Measurements from ENCODE around the gene TAF4.

The TAF4 gene

DNA sequence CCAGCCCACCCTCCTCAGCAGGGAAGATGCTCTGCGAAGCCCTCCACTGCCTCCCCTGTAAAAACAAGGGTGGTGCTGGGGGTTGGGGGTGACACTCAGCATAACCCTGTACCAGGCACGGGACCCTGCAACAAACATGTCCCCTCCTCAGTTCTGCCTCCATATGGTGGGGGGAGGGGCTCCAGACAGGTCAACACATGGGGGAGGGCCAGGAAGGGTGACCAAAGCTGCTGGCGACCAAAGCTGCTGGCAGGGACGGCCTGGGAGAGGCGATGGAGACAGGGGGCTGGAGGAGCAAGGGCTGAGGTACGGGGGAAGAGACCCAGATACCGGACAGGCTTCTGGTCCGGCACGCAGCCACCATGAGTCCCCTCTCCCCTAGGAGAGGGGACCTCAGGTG, 123.2 kb downstream of the TAF4 start:
- H3K4me3 ChIP-seq (ENCODE audit: low read depth, low read length) = no peak overlapping the region
- TF ChIP-seq, protein P1, sequence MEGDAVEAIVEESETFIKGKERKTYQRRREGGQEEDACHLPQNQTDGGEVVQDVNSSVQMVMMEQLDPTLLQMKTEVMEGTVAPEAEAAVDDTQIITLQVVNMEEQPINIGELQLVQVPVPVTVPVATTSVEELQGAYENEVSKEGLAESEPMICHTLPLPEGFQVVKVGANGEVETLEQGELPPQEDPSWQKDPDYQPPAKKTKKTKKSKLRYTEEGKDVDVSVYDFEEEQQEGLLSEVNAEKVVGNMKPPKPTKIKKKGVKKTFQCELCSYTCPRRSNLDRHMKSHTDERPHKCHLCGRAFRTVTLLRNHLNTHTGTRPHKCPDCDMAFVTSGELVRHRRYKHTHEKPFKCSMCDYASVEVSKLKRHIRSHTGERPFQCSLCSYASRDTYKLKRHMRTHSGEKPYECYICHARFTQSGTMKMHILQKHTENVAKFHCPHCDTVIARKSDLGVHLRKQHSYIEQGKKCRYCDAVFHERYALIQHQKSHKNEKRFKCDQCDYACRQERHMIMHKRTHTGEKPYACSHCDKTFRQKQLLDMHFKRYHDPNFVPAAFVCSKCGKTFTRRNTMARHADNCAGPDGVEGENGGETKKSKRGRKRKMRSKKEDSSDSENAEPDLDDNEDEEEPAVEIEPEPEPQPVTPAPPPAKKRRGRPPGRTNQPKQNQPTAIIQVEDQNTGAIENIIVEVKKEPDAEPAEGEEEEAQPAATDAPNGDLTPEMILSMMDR (IDR thresholded peaks at IDR 0.05; ENCODE audit: insufficient read depth, low read length, missing control alignments) = no peak
- DNase-seq (ENCODE audit: low read depth, low spot score) = no peak
- ChIA-PET POLR2A (no interaction called here), CTCF (no interaction called here)

DNA sequence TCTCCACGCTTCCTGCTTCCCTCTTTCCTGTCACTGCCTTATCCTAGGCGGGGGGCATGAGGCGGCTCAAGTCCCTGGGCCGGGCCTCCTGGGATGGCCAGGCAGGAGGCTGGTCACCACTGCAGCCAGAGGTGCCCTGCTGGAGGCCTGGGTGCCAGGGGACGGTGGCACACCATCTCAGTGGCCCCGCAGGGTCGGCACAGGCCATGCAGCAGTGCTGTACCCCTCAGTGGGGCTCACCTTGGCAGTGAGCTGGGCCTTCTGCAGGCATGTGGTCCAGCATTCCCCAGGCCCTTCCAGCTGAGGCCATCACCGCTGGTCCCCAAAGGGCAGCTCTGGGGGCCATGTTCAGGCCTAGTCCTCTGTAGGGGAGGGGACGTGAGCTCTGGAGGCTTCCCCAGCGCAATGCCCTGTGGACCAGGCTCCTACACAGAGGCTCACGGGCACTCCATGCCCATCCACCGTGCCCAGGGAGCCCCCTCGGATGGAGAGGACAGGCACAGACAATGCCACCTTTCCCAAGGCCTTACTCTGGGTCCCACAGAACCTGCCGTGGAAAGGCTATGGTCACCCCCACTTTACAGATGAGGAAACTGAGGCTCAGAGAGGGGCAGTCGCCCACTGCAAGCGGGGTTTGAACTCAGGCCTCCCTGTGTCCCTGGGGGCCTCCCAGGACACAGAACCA, 123.8 kb downstream of the TAF4 start:
- TF ChIP-seq, protein P1 (IDR thresholded peaks at IDR 0.05; ENCODE audit: insufficient read depth, low read length, missing control alignments) = no peak
- POLR2A ChIA-PET = no interaction called here
- CTCF ChIA-PET = no interaction called here
- no peak overlapping the region for H3K4me3 ChIP-seq (ENCODE audit: low read depth, low read length)
- DNase-seq (ENCODE audit: low read depth, low spot score) = no peak

DNA sequence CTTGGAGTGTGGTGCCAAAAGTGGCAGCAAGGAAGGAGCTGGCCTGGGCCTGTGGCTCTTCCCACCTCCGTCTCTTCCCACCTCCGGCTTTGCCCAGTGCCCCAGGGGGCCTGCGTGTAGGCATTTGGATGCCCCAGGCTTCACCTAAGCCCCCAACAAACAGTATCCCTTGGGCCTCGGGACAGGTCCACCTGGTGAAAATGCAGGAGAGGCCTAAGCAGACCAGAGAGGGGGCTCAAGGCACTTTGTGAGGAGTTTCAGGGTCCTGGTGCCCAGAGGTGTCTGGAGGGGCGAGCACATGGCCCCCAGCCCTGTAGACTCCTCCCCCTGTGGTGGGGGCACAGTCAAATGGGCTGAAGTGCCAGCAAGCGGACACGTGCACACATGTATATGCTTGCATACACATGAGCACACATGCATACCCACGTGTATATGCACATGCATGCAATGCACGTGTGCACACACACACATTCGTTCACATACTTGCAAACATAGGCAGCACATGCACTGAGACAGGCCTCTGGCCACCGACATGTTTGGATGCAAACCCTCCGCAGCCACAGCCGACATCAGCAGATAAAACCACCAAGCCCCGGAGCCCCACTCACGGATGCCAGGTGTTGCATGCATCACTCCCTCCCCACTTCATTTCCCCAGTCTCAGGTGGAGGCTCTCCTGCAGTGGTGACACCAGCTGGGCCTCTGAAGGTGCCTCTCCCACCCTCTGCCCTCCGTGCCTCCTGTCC, 124.5 kb downstream of the TAF4 start:
- POLR2A ChIA-PET = no interaction called here
- CTCF ChIA-PET = no interaction called here

DNA sequence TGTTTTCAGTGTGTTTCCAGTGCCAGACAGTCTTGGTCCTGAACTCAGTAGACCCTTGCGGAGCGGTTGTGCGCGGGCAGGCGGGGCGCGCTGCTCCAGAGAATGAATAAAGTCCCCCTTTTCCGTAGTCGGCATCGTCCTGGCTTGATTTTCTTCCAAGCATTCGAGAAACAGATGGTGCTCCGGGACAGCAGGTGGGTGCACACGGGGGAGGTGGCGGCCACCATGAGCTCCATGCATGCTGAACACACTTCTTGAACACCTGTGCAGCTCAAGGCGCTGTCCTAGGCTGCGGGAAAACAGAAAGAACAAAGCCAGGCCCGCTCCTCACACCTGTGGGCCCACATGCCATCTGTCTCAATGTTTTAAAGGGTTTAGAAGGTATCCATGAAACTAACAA, 125.2 kb downstream of the TAF4 start:
- TF ChIP-seq, protein P1 (IDR thresholded peaks at IDR 0.05; ENCODE audit: insufficient read depth, low read length, missing control alignments) = no peak
- POLR2A ChIA-PET = no interaction called here

More for the DNA sequence above, 124.5 kb downstream of the TAF4 start:
- no peak for DNase-seq (ENCODE audit: low read depth, low spot score)
- no peak overlapping the region for H3K4me3 ChIP-seq (ENCODE audit: low read depth, low read length)
- TF ChIP-seq, protein P1 (IDR thresholded peaks at IDR 0.05; ENCODE audit: insufficient read depth, low read length, missing control alignments) = no peak

DNA sequence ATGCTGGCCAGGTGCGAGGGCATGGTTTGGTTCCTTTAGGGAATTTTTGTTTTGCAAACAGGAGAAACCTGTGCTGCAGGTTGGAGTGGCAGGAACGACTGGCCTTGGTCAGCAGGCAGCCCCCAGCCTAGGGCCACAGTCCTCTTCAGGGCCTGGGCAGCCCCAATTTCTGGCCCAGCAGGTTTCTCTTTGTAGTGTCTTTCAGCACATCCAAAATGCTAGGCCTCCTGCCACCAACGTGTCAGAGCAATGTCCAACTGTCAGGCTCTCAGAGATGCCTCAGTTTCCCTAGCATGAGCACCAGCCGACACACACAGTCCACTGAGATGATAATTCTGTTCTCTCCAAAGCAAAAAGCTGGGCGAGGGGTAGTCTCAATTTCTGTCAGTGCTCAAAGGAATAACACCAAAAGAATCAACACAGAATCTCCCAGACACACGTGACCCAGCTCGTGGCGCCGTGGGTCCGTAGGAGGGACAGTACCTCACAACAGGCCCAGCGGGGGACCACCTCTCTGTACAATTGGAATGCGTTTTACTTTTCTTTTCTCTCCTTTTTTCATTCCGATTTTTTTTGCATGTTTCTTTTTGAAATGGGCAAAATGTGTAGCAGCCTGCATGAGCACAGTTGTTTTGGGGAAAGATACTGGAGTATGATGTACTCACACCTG, 125.9 kb downstream of the TAF4 start:
- no peak overlapping the region for H3K4me3 ChIP-seq (ENCODE audit: low read depth, low read length)
- POLR2A ChIA-PET = interaction anchor here (0.6 kb wide), 1 partner anchor 1822 kb away, joined by 4 read pairs; no protein-coding TSS in a partner anchor
- TF ChIP-seq, protein P1 (IDR thresholded peaks at IDR 0.05; ENCODE audit: insufficient read depth, low read length, missing control alignments) = no peak
- no peak for DNase-seq (ENCODE audit: low read depth, low spot score)
- CTCF ChIA-PET = no interaction called here

More for the DNA sequence above, 125.2 kb downstream of the TAF4 start:
- CTCF ChIA-PET = no interaction called here
- H3K4me3 ChIP-seq (ENCODE audit: low read depth, low read length) = no peak overlapping the region
- no peak for DNase-seq (ENCODE audit: low read depth, low spot score)
